Activated T-helper 1 cell treated with anti-CD3 and anti-CD28 coated beads, Interleukin-12 subunit alpha, Interleukin-12 subunit beta, Interleukin-2, Interleukin-4 antibody, amounts not matched to agents 30 ng/mL and 10 ng/mL and 1 ng/mL, durations not matched to agents 14 hours and 24 hours and 36 hours (primary cell): ENCODE measurements around the gene DNAJC2. TPM values are rescaled to one million over a fixed set of nuclear protein-coding genes. Genes with fewer than 3 reads are reported as not detected.

Experiments
- DNase-seq: peaks from one replicate; pipeline ENCODE4 v3.0.0; 2021; ENCODE audit warnings: low spot score
- H3K27ac Mint-ChIP-seq: one replicate; pipeline ENCODE4 v1.8.0; 2021; ENCODE audit warnings: mild to moderate bottlenecking, mixed read lengths
- H3K27me3 Mint-ChIP-seq: one replicate; pipeline ENCODE4 v1.8.0; 2022; ENCODE audit warnings: mild to moderate bottlenecking, moderate library complexity, mixed read lengths; ENCODE audit not compliant: insufficient read depth
- H3K36me3 Mint-ChIP-seq: one replicate; pipeline ENCODE4 v1.8.0; 2021; ENCODE audit warnings: low read depth, mixed read lengths
- H3K4me1 Mint-ChIP-seq: one replicate; pipeline ENCODE4 v1.8.0; 2021; ENCODE audit warnings: low read depth, mixed read lengths
- H3K4me3 Mint-ChIP-seq: one replicate; pipeline ENCODE4 v1.8.0; 2021; ENCODE audit warnings: mild to moderate bottlenecking, moderate library complexity, mixed read lengths
- H3K9me3 Mint-ChIP-seq: one replicate; pipeline ENCODE4 v1.8.0; 2021; ENCODE audit warnings: mixed read lengths
- intact Hi-C: fragments of 100-400 bp; cut with micrococcal nuclease; formaldehyde crosslinking; loops from one replicate; pipeline ENCODE4 v1.15.1; 2024
- total RNA-seq: library from RNA; stranded (reverse); gene quantifications from 2 replicates; pipeline ENCODE4 v1.2.3, GENCODE V29; 2022

DNAJC2 gene
- 63.8 and 68.6 TPM in 2 replicates for total RNA-seq

GRCh38 chr7:103344453-103345149 is at the start of gene DNAJC2:
TSS of gene DNAJC2 (minus strand) at chr7:103344767. CDS start at chr7:103344622, 145 bp downstream.
- no peaks in the 10 kb centered on the region for H3K27me3 Mint-ChIP-seq
- peak within 1 kb of the TSS; percentile 100 for H3K4me3 Mint-ChIP-seq
- H3K27ac Mint-ChIP-seq = peak within 1 kb of the TSS; percentile 99
- intact Hi-C loops = loop anchor here (1.0 to 5.0 kb wide), 7 partner anchors 47 to 863 kb away; partner anchors contain the start of genes ARMC10, FAM185A, NAPEPLD and ORC5
- H3K36me3 Mint-ChIP-seq = peaks cover 38% of the 10 kb centered on the region
- peak; percentile 80 for DNase-seq
- H3K4me1 Mint-ChIP-seq = peaks cover 58% of the 10 kb centered on the region
- H3K9me3 Mint-ChIP-seq = no peaks in the 10 kb centered on the region

- H3K27me3 Mint-ChIP-seq = peaks cover 3% of the 10 kb centered on the region
- no peak overlapping the region for H3K27ac Mint-ChIP-seq
These were observed 47.4 kb upstream of the DNAJC2 start for GRCh38 chr7:103391976-103392375.

GRCh38 chr7:103391150-103391549 is 46.6 kb upstream of the DNAJC2 start:
- peaks cover 5% of the 10 kb centered on the region for H3K27me3 Mint-ChIP-seq
- intact Hi-C loops = no loop called here
- no peaks in the 10 kb centered on the region for H3K9me3 Mint-ChIP-seq
- no peaks in the 10 kb centered on the region for H3K4me1 Mint-ChIP-seq
- no peak overlapping the region for H3K27ac Mint-ChIP-seq
- no peak for DNase-seq
- no peak overlapping the region for H3K4me3 Mint-ChIP-seq
- H3K36me3 Mint-ChIP-seq = no peaks in the 10 kb centered on the region

More at GRCh38 chr7:103391976-103392375, 47.4 kb upstream of the DNAJC2 start:
- Mint-ChIP-seq H3K36me3 (no peaks in the 10 kb centered on the region), H3K4me1 (no peaks in the 10 kb centered on the region), H3K4me3 (no peak overlapping the region), H3K9me3 (no peaks in the 10 kb centered on the region)
- intact Hi-C loops = no loop called here
- no peak for DNase-seq

- Mint-ChIP-seq H3K4me3 (no peak overlapping the region), H3K36me3 (no peaks in the 10 kb centered on the region), H3K27ac (no peak overlapping the region), H3K4me1 (no peaks in the 10 kb centered on the region), H3K27me3 (peaks cover 5% of the 10 kb centered on the region), H3K9me3 (no peaks in the 10 kb centered on the region)
- intact Hi-C loops = no loop called here
- no peak for DNase-seq
These were observed 44.7 kb upstream of the DNAJC2 start for GRCh38 chr7:103389263-103389662.

- no peak for DNase-seq
- Mint-ChIP-seq H3K27me3 (peaks cover 5% of the 10 kb centered on the region), H3K36me3 (no peaks in the 10 kb centered on the region), H3K27ac (no peak overlapping the region), H3K4me3 (no peak overlapping the region), H3K9me3 (no peaks in the 10 kb centered on the region), H3K4me1 (no peaks in the 10 kb centered on the region)
- intact Hi-C loops = no loop called here
These were observed 44.0 kb upstream of the DNAJC2 start for GRCh38 chr7:103388469-103389140.

- no peaks in the 10 kb centered on the region for H3K36me3 Mint-ChIP-seq
- no peak for DNase-seq
- H3K4me1 Mint-ChIP-seq = no peaks in the 10 kb centered on the region
- H3K27ac Mint-ChIP-seq = no peak overlapping the region
- H3K4me3 Mint-ChIP-seq = no peak overlapping the region
- intact Hi-C loops = no loop called here
- no peaks in the 10 kb centered on the region for H3K9me3 Mint-ChIP-seq
- H3K27me3 Mint-ChIP-seq = peaks cover 5% of the 10 kb centered on the region
These were observed 42.7 kb upstream of the DNAJC2 start for GRCh38 chr7:103387242-103387641.

- H3K4me1 Mint-ChIP-seq = no peaks in the 10 kb centered on the region
- H3K27me3 Mint-ChIP-seq = peaks cover 6% of the 10 kb centered on the region
- no peaks in the 10 kb centered on the region for H3K36me3 Mint-ChIP-seq
- H3K9me3 Mint-ChIP-seq = no peaks in the 10 kb centered on the region
- H3K4me3 Mint-ChIP-seq = no peak overlapping the region
- intact Hi-C loops = no loop called here
- no peak for DNase-seq
- no peak overlapping the region for H3K27ac Mint-ChIP-seq
These were observed 37.5 kb upstream of the DNAJC2 start for GRCh38 chr7:103382032-103382402.

GRCh38 chr7:103381280-103382031 is 36.9 kb upstream of the DNAJC2 start:
- Mint-ChIP-seq H3K4me1 (no peaks in the 10 kb centered on the region), H3K9me3 (no peaks in the 10 kb centered on the region), H3K36me3 (no peaks in the 10 kb centered on the region), H3K27me3 (peaks cover 5% of the 10 kb centered on the region), H3K27ac (no peak overlapping the region), H3K4me3 (no peak overlapping the region)
- intact Hi-C loops = no loop called here
- DNase-seq = no peak

GRCh38 chr7:103380395-103381191 is 36.0 kb upstream of the DNAJC2 start:
- no peaks in the 10 kb centered on the region for H3K4me1 Mint-ChIP-seq
- no peaks in the 10 kb centered on the region for H3K9me3 Mint-ChIP-seq
- H3K4me3 Mint-ChIP-seq = no peak overlapping the region
- no peak overlapping the region for H3K27ac Mint-ChIP-seq
- intact Hi-C loops = no loop called here
- no peak for DNase-seq
- peaks cover 9% of the 10 kb centered on the region for H3K27me3 Mint-ChIP-seq
- H3K36me3 Mint-ChIP-seq = no peaks in the 10 kb centered on the region

GRCh38 chr7:103379270-103379975 is 34.9 kb upstream of the DNAJC2 start:
- no peaks in the 10 kb centered on the region for H3K9me3 Mint-ChIP-seq
- DNase-seq = no peak
- intact Hi-C loops = no loop called here
- no peaks in the 10 kb centered on the region for H3K36me3 Mint-ChIP-seq
- no peak overlapping the region for H3K27ac Mint-ChIP-seq
- peaks cover 9% of the 10 kb centered on the region for H3K27me3 Mint-ChIP-seq
- no peaks in the 10 kb centered on the region for H3K4me1 Mint-ChIP-seq
- no peak overlapping the region for H3K4me3 Mint-ChIP-seq

GRCh38 chr7:103373866-103374643 is 29.5 kb upstream of the DNAJC2 start:
- no peak overlapping the region for H3K27ac Mint-ChIP-seq
- intact Hi-C loops = no loop called here

More at GRCh38 chr7:103373866-103374643, 29.5 kb upstream of the DNAJC2 start:
- Mint-ChIP-seq H3K4me1 (no peaks in the 10 kb centered on the region), H3K36me3 (peaks cover 4% of the 10 kb centered on the region), H3K27me3 (peaks cover 7% of the 10 kb centered on the region), H3K4me3 (no peak overlapping the region), H3K9me3 (no peaks in the 10 kb centered on the region)
- DNase-seq = no peak
